Progenitor cell of endocrine pancreas (in vitro differentiated cells): ENCODE data around the gene FAXDC2. TPM values are rescaled to one million over a fixed set of nuclear protein-coding genes. Genes with fewer than 3 reads are reported as not detected.
"Not testable (repeated sequence)": the region's sequence is repeated elsewhere in the genome, so short reads cannot be mapped to it uniquely, and the experiment has no call there.

ENCODE experiments used
- DNase-seq: peaks from one replicate; pipeline ENCODE4 v3.0.0; 2021; ENCODE audit warnings: low spot score; ENCODE audit not compliant: unreplicated experiment
- H3K27ac Mint-ChIP-seq: 2 replicates; pipeline ENCODE4 v1.8.0; 2021; ENCODE audit warnings: mild to moderate bottlenecking, moderate library complexity, mixed read lengths
- H3K27me3 Mint-ChIP-seq: 2 replicates; pipeline ENCODE4 v1.8.0; 2021; ENCODE audit warnings: mixed read lengths
- H3K36me3 Mint-ChIP-seq: 2 replicates; pipeline ENCODE4 v1.8.0; 2022; ENCODE audit warnings: mixed read lengths; ENCODE audit not compliant: insufficient read depth
- H3K4me1 Mint-ChIP-seq: 2 replicates; pipeline ENCODE4 v1.8.0; 2021; ENCODE audit warnings: low read depth, mixed read lengths
- H3K4me3 Mint-ChIP-seq: 2 replicates; pipeline ENCODE4 v1.8.0; 2021; ENCODE audit warnings: low read depth, mild to moderate bottlenecking, moderate library complexity, mixed read lengths
- H3K9me3 Mint-ChIP-seq: 2 replicates; pipeline ENCODE4 v1.8.0; 2021; ENCODE audit warnings: low read depth, mixed read lengths
- total RNA-seq: library from RNA; stranded (reverse); gene quantifications from 2 replicates; pipeline ENCODE4 v1.2.1, GENCODE V29; 2021
- TF ChIP-seq, protein P1 (sequence below): fragments of 200-600 bp; sonication (generic); IDR thresholded peaks from one replicate; pipeline ENCODE4 v1.5.0; 2021; ENCODE audit warnings: antibody characterized with exemption, mild to moderate bottlenecking; ENCODE audit not compliant: unreplicated experiment

Gene FAXDC2
- total RNA-seq, 1 donor from 2014 or later = 15.8 TPM

DNA sequence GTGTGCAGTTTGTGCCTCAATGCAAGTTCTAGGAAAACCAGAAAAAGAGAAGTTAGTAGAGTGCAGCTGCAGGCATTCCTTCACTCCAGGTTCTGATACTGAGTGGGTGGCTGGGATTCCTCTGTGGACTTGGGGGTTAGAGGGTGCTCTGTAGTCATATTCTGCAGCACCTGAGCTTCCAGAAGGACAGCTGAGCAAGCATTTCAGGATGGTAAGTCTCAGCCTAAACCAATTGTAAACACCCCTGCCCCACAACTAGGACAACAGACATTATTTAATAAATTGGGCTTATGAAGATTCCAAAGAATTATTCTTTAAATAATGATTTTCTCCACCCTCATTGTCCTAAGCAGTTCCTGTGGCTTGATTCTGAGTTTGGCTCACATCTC, 9.1 kb downstream of the FAXDC2 start:
- Mint-ChIP-seq H3K9me3 (no peaks in the 10 kb centered on the region), H3K27ac (no peak overlapping the region), H3K4me3 (no peak overlapping the region), H3K27me3 (no peaks in the 10 kb centered on the region), H3K4me1 (peaks cover 27% of the 10 kb centered on the region), H3K36me3 (peaks cover 7% of the 10 kb centered on the region)
- TF ChIP-seq, protein P1, sequence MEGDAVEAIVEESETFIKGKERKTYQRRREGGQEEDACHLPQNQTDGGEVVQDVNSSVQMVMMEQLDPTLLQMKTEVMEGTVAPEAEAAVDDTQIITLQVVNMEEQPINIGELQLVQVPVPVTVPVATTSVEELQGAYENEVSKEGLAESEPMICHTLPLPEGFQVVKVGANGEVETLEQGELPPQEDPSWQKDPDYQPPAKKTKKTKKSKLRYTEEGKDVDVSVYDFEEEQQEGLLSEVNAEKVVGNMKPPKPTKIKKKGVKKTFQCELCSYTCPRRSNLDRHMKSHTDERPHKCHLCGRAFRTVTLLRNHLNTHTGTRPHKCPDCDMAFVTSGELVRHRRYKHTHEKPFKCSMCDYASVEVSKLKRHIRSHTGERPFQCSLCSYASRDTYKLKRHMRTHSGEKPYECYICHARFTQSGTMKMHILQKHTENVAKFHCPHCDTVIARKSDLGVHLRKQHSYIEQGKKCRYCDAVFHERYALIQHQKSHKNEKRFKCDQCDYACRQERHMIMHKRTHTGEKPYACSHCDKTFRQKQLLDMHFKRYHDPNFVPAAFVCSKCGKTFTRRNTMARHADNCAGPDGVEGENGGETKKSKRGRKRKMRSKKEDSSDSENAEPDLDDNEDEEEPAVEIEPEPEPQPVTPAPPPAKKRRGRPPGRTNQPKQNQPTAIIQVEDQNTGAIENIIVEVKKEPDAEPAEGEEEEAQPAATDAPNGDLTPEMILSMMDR = no peak
- DNase-seq = no peak

DNA sequence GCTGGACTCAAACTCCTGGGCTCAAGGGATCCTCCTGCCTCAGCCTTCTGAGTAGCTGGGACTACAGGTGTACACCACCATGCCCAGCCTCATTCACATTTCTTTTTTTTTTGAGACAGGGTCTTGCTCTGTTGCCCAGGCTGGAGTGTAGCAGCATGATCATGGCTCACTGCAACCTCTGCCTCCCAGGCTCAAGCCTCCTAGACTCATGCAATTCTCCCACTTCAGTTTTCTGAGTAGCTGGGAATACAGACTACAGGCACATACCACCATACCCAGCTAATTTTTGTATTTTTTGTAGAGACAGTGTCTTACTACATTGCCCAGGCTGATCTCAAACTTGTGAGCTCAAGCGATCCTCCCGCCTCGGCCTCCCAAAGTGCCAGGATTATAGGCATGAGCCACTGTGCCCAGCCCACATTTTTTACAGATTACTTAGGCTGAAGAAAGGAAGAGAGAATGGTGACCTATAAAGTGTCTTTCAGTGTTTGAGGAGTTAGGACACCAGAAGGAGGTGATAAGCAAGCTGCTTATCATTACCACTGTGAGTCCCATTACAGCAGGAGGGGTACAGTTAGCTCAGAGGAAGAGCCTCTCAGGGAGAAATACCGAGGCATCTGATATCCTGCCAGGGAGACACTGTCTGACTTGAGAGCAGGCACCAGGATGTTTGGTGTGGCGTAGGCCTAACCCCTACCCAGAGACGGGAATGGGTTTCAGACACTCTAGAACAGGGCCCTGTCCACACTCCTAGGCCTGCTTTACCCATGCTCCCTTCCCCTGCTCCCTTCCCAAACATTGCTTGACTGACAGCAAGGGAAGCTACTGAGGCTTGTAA, 9.7 kb downstream of the FAXDC2 start:
- TF ChIP-seq, protein P1 = no peak
- no peaks in the 10 kb centered on the region for H3K9me3 Mint-ChIP-seq

DNA sequence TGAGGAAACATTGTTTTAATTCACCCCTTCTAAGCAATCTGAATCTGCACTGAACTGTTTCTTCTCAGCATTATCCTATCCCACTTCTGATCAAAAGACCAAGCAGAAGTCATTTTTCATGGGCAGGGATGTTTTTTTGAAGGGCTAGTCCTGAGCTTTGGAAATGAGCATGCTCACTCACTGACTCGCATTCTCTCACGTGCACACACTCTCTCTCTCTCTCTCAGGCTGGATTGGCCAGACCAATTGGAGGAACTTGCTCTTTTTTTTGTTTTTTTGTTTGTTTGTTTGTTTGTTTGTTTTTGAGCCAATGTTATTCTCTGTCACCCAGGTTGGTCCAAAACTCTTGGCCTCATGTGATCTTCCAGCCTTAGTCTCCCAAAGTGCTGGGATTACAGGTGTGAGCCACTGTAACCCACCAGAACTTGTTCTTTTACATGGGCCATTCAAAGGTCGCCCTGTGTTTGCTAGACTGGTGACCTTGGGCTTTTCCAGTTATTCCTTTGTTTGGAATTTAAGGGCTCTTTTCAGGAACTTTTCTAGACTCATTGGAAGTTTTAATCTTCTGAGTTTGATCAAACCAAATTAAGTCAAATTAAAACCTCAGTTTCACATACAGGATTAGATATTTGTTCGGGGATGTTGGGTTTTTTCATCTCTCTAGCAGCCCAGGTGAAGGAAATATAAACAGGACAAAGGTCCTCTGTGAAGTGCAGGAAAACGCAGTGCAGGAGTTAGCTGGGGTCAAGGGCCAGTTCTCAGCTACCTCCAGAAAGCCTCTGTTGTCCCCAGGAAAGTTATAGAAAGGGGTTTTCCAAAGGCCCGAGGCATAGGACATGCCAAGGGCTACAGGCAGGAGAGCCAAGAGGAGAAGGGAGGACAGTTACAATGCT, 13.1 kb downstream of the FAXDC2 start:
- no peak overlapping the region for H3K4me3 Mint-ChIP-seq
- H3K9me3 Mint-ChIP-seq = no peaks in the 10 kb centered on the region
- H3K27ac Mint-ChIP-seq = peak overlapping the region; percentile 79
- H3K4me1 Mint-ChIP-seq = peaks cover 16% of the 10 kb centered on the region
- H3K27me3 Mint-ChIP-seq = no peaks in the 10 kb centered on the region
- DNase-seq = no peak
- TF ChIP-seq, protein P1 = no peak
- peaks cover 7% of the 10 kb centered on the region for H3K36me3 Mint-ChIP-seq

More for the DNA sequence above, 9.7 kb downstream of the FAXDC2 start:
- no peak for DNase-seq
- H3K36me3 Mint-ChIP-seq = peaks cover 7% of the 10 kb centered on the region
- no peak overlapping the region for H3K4me3 Mint-ChIP-seq
- H3K4me1 Mint-ChIP-seq = peaks cover 27% of the 10 kb centered on the region
- no peaks in the 10 kb centered on the region for H3K27me3 Mint-ChIP-seq
- no peak overlapping the region for H3K27ac Mint-ChIP-seq

DNA sequence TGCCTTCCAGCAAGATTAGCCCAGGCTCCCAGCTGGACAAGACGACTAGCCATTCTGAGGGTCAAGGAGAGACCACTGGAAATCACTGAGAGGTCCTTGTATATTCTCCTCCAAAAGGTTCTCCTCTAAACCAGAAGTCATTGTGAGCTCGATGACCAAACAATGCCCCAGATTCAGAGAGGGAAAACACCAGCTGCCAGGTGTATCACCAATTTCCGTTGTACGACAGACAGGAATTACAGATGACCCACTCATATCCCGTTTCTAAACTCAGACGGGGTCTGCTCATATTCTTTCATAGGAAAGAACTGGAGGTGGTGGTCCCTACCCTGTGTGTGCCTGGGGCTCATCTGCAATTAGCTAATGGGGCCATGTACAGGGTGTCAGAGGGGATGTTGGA, 14.2 kb downstream of the FAXDC2 start:
- H3K9me3 Mint-ChIP-seq = no peaks in the 10 kb centered on the region

DNA sequence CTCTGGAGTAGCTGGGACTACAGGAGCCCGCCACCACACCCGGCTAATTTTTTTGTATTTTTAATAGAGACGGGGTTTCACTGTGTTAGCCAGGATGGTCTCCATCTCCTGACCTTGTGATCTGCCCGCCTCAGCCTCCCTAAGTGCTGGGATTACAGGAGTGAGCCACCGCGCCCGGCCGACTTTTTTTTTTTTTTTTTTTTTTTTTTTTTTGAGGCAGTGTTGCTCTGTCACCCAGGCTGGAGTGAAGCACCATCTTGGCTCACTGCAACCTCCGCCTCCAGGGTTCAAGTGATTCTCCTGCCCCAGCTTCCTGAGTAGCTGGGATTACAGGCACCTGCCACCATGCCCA, 14.7 kb downstream of the FAXDC2 start:
- not testable (repeated sequence) for H3K9me3 Mint-ChIP-seq, DNase-seq, H3K4me3 Mint-ChIP-seq, H3K27me3 Mint-ChIP-seq, H3K36me3 Mint-ChIP-seq, H3K27ac Mint-ChIP-seq
- H3K4me1 Mint-ChIP-seq = peaks cover 16% of the 10 kb centered on the region

More for the DNA sequence above, 14.2 kb downstream of the FAXDC2 start:
- Mint-ChIP-seq H3K27ac (no peak overlapping the region), H3K4me1 (peaks cover 16% of the 10 kb centered on the region), H3K4me3 (no peak overlapping the region), H3K36me3 (peaks cover 7% of the 10 kb centered on the region), H3K27me3 (no peaks in the 10 kb centered on the region)
- DNase-seq = no peak
- TF ChIP-seq, protein P1 = no peak
